HG03175 (cell line): ENCODE results near the gene CAMSAP1.
"Not testable (repeated sequence)": the region's sequence is repeated elsewhere in the genome, so short reads cannot be mapped to it uniquely, and the experiment has no call there.

Source experiments
- ATAC-seq: cut with Tn5 transposase; IDR thresholded peaks from one replicate; pipeline ENCODE4 v1.9.1; 2021; ENCODE audit warnings: mild to moderate bottlenecking, moderate library complexity; ENCODE audit not compliant: unreplicated experiment

Gene CAMSAP1, protein sequence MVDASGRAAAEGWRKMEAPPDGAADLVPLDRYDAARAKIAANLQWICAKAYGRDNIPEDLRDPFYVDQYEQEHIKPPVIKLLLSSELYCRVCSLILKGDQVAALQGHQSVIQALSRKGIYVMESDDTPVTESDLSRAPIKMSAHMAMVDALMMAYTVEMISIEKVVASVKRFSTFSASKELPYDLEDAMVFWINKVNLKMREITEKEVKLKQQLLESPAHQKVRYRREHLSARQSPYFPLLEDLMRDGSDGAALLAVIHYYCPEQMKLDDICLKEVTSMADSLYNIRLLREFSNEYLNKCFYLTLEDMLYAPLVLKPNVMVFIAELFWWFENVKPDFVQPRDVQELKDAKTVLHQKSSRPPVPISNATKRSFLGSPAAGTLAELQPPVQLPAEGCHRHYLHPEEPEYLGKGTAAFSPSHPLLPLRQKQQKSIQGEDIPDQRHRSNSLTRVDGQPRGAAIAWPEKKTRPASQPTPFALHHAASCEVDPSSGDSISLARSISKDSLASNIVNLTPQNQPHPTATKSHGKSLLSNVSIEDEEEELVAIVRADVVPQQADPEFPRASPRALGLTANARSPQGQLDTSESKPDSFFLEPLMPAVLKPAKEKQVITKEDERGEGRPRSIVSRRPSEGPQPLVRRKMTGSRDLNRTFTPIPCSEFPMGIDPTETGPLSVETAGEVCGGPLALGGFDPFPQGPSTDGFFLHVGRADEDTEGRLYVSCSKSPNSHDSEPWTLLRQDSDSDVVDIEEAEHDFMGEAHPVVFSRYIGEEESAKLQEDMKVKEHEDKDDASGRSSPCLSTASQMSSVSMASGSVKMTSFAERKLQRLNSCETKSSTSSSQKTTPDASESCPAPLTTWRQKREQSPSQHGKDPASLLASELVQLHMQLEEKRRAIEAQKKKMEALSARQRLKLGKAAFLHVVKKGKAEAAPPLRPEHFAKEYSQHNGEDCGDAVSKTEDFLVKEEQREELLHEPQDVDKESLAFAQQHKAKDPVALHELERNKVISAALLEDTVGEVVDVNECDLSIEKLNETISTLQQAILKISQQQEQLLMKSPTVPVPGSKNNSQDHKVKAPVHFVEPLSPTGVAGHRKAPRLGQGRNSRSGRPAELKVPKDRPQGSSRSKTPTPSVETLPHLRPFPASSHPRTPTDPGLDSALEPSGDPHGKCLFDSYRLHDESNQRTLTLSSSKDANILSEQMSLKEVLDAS (N-terminal part only)

DNA sequence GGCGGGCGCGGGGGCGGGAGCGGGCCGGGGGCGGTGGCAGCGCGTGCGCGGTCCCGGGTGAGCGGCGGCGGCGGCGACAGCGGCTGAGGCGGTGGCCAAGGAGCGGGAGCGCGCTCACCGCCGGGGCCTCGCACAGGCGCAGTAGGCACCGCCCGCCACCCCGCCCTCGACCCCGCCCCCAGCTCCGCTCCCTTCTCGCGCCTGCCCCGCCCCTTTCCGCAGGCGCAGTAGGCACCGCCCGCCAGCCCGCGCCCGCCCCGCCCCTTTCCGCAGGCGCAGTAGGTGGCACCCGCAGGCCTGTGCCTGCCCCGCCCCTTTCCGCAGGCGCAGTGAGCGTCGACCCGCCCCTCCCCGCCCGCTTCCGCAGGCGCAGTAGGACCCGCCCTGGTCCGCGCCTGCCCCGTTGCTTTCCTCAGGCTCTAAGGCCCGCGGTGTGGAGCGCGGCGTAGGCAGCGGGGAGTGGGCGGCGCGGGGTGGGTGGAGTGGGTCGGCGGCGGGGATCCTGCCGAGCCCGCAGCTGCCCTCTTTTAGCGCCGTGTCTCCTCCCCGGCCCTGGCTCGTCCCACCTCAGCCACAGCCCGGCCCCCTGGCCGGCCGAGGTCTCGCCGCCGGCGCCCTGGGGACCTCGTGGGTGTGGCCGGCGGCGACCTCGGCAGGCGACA is at the start of gene CAMSAP1:
Gene CAMSAP1 (minus strand): TSS at position 116 of the 662 bp plus-strand sequence. CDS start 387 bp downstream, outside the sequence.
- ATAC-seq: peak; percentile 86

DNA sequence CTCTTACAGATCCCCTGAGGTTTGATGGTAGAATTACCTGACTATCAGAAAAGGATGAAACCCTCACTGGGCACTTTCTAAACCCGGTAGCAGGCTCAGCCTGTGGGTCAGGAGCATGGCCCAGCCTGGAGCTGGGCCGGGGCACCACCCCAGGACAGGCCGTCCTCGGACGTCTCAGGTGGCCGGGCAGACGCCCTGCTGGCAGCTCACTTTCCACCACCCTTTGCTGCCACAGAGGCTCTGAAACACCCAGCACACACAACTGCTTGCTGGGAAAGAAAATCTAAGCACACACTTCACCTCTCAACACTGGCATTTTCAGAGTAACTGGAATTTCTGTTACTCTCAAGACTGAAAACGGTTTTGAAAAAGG is 49.4 kb upstream of the CAMSAP1 start:
- ATAC-seq: no peak

DNA sequence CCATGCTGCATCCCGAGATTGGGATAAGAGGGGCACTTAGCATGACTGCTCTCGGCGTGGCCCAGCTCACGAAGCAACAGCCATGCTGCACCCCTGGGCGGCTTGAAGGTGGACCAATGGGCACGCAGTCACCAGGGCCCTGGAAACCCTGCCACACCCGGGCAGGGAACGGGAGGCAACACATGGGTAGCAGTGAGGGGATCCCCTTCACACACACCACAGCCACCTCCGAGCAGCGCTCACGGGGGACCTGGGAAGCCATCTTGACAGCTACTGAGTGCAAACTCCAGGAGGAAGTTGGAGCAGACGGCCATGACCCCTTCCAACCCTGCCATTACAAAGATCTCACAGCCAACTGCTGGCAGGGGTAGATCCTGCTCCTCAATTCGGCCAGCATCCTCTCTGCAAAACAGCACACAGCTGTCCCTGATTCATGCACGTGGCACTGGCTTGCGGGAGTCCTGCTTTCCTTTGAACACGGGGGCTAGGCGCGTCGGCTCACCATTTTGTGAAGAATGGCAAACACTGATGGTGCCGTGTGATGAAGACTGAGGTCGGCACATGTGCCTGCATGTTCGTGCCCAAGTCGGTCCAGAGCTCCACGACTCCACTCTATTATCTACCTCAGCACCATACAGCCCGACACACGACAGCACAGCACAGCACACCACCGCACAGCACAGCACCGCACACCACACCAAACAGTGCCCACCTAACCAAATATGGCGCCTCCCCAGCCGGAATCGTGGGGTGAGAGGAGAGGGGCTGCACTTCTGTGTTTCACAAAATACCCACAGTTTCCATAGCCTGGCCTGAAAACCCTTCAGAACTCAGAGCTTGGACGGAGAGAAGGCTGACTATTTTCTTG is 48.8 kb upstream of the CAMSAP1 start:
- no peak for ATAC-seq

DNA sequence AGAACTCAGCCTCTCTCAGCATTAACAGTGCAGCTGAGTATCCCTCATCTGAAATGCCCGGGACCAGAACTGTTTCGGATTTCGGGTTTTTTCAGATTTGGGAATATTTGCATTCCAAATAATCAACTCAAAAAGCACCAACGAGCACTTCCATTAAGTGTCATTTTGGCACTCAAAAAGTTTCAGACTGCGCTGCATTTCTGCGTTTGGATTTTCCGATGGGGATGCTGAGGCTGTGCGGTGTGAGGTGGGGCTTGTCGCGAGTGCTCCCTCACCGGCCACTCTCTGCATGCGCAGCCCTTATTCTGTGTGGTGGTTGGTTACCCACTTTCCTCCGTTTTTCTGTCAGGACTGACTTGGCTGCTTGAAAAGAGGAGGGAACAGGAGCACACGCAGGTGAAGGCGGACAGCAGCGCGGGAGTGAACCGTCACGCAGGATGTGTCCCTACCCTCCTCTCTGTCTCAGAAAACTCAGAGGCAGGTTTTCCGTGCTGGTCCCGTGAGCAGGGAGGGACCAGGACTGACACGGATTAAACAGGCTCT is 45.4 kb upstream of the CAMSAP1 start:
- no peak for ATAC-seq

DNA sequence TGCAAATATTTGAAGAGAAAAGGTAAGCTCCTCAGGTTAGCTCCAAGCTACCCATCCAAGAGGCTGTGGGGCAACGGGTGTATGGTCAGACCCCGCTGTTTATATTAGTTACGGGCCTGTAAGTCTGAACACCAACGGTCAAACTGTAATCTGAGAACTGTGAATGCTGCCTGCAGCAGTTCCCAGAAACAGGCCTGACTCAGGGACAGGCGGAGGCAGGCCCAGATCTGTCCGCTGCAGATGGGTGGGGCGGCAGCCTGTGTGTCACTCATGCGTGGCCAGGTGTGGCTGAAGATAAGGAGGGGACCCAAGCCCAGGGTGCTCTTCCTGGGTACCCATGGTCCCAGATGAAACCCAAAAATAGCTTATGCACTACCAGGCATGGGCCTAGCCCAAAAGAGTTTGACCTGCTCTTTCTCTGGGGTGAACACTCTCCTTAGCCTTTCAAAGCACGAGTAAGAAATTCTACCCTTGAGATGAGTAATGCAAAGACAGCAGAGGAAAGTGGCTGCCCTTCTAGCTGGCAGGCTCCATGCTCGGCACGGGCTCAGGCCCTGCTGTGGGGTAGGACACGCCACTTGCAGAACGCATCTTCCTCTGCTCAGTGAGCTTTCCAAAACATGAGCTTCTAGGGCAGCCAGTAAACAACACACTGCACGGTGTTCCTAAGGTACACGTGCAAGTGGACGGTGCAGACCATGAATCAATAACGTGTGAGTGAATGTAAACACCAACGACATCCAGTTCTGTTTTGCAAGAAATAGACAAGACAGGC is 44.7 kb upstream of the CAMSAP1 start:
- ATAC-seq: no peak

DNA sequence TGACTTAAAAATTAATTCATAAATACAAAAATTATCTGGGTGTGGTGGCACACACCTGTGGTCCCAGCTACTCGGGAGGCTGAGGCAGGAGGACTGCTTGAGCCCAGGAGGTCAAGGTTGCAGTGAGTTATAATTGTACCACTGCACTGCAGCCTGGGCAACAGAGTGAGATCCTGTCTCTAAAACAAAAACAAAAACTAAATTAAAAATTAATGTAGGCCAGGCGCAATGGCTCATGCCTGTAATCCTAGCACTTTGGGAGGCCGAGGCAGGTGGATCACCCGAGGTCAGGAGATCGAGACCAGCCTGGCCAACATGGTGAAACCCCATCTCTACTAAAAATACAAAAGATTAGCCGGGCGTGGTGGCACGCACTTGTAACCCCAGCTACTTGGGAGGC is 44.0 kb upstream of the CAMSAP1 start:
- not testable (repeated sequence) for ATAC-seq

DNA sequence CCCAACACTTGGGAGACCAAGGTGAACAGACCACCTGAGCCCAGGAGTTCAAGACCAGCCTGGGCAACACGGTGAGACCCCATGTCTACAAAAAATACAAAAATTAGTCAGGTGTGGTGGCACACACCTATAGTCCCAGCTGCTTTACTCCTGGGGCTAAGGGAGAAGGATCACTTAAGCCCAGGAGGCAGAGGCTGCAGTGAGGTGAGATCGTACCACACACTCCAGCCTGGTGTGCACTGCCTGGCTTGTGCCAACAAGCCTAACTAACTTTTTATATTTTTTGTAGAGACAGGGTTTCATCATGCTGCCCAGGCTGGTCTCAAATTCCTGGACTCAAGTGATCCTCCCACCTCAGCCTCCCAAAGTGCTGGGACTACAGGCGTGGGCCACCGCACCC is 43.5 kb upstream of the CAMSAP1 start:
- ATAC-seq: not testable (repeated sequence)

DNA sequence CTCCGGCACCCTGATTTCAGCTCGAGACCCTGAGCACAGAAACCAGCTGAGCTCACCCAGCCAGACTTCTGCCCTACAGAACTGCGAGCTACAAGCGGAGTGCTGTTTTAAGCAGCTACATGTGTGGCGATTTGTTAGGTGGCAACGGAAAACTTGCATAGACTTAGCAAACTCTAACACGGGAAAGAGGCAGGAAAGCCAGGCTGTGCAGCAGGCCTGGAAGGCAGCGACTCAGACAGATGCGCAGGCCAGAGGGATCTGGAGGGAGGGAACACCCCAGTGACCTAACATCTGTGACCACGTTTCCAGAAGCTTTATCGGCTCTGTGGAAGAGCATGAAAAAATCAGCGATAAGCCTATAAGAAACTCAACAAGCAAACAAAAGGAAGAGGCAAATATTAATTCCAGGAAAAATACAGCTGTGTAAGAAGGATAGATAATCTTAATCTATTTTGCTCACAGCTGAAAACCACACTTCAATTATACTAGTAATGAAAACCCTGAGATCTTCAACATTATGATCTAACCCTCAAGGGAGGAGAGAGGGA is 42.9 kb upstream of the CAMSAP1 start:
- ATAC-seq: no peak

DNA sequence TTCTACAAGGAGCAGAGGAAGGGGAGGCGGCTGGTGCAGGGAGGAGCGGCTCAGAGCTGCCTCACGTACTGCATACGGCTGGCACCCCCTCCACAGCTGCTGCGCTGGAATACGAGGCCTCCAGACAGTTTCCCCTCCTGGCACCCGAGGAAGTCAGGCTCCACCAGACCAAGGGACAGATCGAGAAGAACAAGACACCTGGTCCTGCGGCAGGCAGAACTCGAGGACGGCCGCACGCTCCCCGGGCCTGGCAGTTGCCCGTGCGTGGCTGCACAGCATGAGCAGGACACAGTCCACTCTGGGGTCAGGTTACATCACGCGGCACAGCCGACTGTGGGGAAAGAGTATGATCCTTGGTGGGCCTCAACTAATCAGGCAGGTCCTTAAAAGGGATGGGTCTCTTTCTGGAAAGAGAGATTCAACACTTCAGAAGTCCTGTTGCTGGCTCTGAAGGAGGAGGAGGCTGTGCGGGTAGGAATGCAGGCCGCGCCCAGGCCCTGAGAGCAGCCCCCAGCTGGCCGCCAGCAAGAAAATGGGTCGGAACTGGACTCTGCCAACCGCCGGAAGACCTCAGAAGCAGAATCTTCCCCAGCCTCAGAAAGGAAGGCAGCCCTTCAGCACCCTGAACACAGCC is 42.3 kb upstream of the CAMSAP1 start:
- ATAC-seq: no peak

DNA sequence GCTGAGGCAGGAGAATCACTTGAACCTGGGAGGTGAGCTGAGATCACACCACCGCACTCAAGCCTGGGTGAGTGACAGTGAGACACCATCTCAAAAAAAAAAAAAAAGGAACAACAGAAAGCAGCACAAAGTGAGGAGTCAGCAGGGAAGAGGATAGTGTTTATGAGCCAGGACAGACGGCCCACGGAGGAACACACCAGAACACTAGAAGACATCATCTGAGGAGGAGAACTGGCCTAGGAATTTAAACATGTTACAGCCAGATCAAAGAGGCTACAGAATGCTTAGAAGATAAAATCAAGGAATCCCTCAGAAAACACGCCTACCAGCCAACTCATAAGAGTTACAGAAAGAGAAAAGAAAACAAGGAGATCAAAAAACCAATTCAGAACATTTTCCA is 41.6 kb upstream of the CAMSAP1 start:
- ATAC-seq: no peak

DNA sequence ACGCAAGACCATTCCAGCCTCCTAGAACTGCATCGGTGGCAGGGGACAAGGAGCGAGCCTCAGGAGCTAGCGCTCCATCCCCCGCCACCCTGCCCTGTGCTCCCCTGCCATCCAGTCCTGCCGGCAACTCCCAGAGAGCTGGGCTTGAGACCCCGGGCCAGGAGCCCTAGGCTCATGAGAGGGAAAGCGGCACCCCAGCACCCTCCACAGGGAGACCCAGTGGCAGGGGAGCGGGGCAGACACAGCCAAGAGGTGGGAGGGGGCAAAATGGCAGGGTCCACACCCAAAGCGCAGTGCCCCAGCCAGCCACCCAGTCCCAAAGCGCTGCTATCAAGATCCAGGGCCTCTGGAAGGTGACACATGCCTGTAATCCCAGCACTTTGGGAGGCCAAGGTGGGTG is 41.1 kb upstream of the CAMSAP1 start:
- no peak for ATAC-seq

DNA sequence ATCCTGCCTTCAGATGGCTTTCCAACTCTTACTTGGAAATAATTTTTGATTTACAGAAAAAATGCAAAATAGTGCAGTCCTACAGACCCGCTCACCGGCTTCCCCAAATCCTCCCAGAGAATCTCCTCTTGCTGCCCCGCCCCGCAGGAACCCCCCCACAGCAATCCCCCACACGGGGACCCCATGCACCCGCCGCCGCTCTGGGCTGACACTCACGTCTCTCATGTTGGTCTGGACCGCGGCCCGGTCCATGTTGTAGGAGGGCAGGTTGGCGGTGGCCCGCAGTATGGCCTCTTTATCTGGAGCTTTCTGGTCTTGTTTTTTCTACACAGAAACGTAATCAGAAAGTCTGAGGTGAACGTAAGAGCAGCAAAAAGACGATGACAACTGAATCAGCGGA is 40.2 kb upstream of the CAMSAP1 start:
- no peak for ATAC-seq

DNA sequence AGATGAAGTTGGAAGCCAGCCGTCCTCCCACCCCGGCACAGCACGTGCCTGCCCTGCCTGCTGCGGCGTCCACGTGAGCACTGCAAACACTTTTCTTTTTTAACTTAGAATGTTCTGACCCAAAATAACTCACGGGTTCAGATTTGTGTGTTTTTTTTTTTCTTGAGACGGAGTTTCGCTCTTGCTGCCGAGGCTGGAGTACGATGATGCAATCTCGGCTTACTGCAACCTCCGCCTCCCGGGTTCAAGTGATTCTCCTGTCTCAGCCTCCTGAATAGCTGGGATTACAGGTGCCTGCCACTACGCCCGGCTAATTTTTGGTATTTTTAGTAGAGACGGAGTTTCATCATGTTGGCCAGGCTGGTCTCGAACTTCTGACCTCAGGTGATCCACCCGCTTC is 39.8 kb upstream of the CAMSAP1 start:
- not testable (repeated sequence) for ATAC-seq

DNA sequence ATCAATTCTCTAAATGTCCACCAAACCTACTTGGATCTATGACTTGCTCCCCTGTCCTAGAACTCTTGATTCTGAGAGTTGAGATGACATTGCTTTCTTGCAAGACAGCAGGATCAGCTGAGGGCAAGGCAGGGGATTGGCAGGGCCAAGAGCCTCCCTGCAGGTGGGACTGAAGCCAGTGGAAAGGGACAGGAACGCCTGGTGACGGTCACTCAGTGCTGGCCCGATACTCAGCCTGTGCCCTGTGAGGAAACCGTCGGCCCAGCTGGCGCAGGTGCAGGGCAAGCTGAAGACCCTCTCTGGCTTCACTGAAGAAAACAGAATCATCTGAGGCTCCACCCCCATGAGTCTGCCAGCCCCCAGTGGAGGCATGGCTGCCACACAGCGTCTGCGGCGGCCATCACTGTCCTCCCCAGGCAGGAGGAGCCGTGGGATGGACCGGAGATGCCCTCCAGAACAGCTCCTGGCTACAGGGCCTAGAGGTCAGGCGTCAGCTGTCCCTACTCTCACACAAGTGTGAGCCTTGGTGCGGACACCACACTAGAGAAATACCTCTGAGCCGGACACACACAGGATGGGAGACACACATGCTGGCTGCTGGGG is 39.1 kb upstream of the CAMSAP1 start:
- no peak for ATAC-seq

DNA sequence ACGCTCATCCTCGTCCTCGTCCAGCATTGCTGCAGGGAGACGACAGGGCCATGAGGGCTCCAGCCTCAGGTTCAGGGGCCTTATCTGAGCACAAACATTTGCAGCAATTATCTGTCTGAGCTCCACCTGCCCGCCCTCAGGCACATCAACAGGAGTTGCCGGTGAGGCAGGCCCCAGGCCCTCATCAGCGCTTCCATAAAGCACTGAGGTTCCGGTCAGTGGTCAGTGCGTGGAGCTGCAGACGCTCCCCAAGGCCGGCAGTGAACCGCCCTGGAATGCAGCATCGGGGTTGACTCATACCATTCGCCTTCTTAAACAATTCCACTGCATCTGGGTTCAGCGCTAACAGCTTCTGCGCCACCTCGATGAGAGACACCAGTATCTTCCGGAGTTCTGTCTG is 38.6 kb upstream of the CAMSAP1 start:
- no peak for ATAC-seq

DNA sequence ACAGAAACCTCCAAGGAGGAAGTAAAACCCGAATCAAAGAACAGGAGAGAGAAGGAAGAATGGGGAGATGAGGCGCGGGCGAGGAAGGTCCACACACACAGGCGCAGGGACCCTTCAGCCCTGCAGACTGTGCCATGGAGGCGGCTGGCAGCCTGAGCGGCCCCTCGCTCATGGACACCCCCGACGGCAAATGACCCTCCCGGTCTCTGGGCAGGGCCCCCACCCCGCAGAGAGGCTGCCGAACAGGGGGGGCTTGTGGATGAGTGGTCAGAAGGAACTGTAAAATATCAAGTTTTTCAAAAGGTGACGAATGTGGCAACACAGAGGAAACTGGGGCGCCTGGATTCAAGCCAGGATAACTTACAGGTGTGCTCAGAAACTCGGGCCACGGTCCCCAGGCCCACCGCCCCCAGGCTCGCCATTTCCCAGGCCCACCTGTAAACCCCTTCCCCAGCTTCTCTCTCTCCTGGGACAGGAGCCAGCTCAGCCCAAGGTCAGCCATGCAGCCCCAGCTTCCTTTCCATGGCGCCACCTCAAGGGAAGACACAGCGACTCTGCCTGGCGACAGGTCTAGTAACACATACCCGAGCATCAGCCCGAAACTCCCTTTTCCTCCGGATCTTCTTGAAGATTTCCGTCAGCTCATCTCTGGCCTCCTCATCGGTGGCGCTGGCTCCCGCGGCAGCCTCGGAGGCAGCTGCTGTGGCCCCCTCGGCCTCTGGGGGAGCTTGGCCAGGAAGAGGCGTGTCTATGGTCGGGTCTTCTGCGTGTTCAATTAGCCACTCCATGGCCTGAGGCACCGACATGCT is 37.3 kb upstream of the CAMSAP1 start:
- ATAC-seq: no peak

DNA sequence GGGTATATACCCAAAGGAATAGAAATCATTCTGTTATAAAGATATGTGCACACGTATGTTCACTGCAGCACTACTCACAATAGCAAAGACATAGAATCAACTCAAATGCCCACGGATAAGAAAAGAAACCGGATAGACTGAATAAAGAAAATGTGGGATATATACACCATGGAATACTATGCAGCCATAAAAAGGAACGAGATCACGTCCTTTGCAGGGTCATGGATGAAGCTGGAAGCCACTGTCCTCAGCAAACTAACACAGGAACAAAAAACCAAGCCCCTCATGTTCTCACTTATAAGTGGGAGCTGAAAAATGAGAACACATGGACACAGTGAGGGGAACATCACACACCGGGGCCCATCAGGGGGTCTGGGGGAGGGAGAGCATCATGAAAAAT is 36.3 kb upstream of the CAMSAP1 start:
- not testable (repeated sequence) for ATAC-seq
